ENCODE measurements around the gene OXER1. TPM values are rescaled to one million over a fixed set of nuclear protein-coding genes. Genes with fewer than 3 reads are reported as not detected.

Gene OXER1
- total and polyA plus RNA-seq, 4 donors, result 2.2 to 8.1 (median 6.7) TPM

GRCh38 chr2:42767899-42768705 is 4.2 kb upstream of the OXER1 start:
- no peak for DNase-seq (ENCODE audit: low spot score)
- whole genome bisulfite sequencing, result 91% methylated on average over 14 of the region's 14 CpGs
- Histone ChIP-seq H3K4me3 (ENCODE audit: low read depth in 1 of 3, low read length in 3 of 3) (no peak overlapping the region), H3K4me1 (ENCODE audit: control insufficient read depth in 4 of 4, insufficient read depth in 4 of 4, low read length in 3 of 4) (peaks cover 0 to 4% (median under 1%) of the 10 kb centered on the region in 4 donors), H3K36me3 (ENCODE audit: control insufficient read depth in 4 of 4, insufficient read depth in 3 of 4, low read depth in 1 of 4, low read length in 3 of 4) (peaks cover 0 to 14% (median 7%) of the 10 kb centered on the region in 4 donors), H3K27ac (ENCODE audit: low read depth in 1 of 2, low read length in 2 of 2) (no peak overlapping the region), H3K9ac (ENCODE audit: low read depth in 1 of 2, low read length in 2 of 2) (no peak overlapping the region), H3K27me3 (ENCODE audit: control insufficient read depth in 4 of 4, insufficient read depth in 4 of 4, low read length in 3 of 4) (no peaks in the 10 kb centered on the region), H3K9me3 (ENCODE audit: control insufficient read depth in 4 of 4, low read length in 3 of 4) (no peaks in the 10 kb centered on the region)
- TF ChIP-seq ZBTB33 (IDR thresholded peaks at IDR 0.05) (no peak), NR2F2 (IDR thresholded peaks at IDR 0.05) (no peak), HNF4A (conservative IDR thresholded peaks at IDR 0.05) (no peak), MAX (IDR thresholded peaks at IDR 0.05) (no peak), FOXA2 (IDR thresholded peaks at IDR 0.05) (no peak), CTCF (IDR thresholded peaks at IDR 0.05; ENCODE audit: low read depth, low read length, missing input control) (no peak), GABPA (IDR thresholded peaks at IDR 0.05 in 1 of 2, conservative IDR thresholded peaks at IDR 0.05 in 1 of 2) (no peak)
- TF ChIP-seq, protein P1, sequence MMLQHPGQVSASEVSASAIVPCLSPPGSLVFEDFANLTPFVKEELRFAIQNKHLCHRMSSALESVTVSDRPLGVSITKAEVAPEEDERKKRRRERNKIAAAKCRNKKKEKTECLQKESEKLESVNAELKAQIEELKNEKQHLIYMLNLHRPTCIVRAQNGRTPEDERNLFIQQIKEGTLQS (IDR thresholded peaks at IDR 0.05), result no peak

DNA sequence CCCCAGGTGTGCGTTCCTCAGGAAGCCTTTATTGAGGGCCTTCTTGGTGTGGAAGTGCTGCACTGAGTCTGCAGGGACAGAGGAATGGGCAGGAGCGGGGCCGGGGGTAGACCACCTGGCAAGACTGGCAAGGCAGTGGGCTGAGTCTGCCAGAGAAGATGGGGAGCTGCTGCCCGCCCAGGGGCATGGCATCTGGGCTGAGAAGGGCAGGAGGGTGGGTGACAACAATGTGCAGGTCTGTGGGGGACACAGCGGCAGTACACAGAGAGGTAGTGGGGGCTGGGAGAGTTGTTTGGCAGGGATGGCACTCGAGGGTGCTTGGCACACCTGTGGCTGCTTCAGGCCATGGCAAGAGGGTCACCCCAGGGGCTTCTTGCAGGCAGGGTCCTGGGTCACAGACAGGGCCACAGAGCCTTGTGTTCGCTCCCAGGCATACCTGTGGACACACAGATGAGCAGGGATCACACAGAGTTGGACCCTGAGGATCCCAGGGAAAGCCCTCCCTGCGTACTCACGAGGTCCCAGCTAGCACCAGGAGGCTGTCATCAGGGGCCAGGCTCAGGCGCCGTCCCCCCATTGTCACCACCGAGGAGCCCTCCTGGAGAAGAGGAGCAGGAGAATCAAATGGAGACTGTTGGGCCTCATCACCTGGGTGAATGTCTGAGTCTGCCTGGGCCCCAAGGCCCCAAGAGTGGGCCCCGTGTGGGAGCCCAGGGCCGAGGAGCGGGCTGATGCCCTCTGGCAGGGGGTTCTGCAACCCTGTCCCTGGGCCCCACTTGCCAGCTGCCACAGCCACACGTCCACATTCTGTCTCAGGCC is 3.4 kb upstream of the OXER1 start:
- no peaks in the 10 kb centered on the region for H3K27me3 ChIP-seq (ENCODE audit: control insufficient read depth in 4 of 4, insufficient read depth in 4 of 4, low read length in 3 of 4)
- no peak overlapping the region for H3K4me3 ChIP-seq (ENCODE audit: low read depth in 1 of 3, low read length in 3 of 3)
- 92% methylated on average over 16 of the region's 16 CpGs for WGBS
- H3K4me1 ChIP-seq (ENCODE audit: control insufficient read depth in 4 of 4, insufficient read depth in 4 of 4, low read length in 3 of 4), result peaks cover 0 to 4% (median under 1%) of the 10 kb centered on the region in 4 donors
- H3K9ac ChIP-seq (ENCODE audit: low read depth in 1 of 2, low read length in 2 of 2), result no peak overlapping the region
- no peak for DNase-seq (ENCODE audit: low spot score)
- H3K27ac ChIP-seq (ENCODE audit: low read depth in 1 of 2, low read length in 2 of 2), result no peak overlapping the region
- no peaks in the 10 kb centered on the region for H3K9me3 ChIP-seq (ENCODE audit: control insufficient read depth in 4 of 4, low read length in 3 of 4)
- peaks cover 0 to 14% (median 7%) of the 10 kb centered on the region in 4 donors for H3K36me3 ChIP-seq (ENCODE audit: control insufficient read depth in 4 of 4, insufficient read depth in 3 of 4, low read depth in 1 of 4, low read length in 3 of 4)
- TF ChIP-seq MAX (IDR thresholded peaks at IDR 0.05), result no peak
- no peak for TF ChIP-seq JUND (IDR thresholded peaks at IDR 0.05)
- no peak for TF ChIP-seq SP1 (IDR thresholded peaks at IDR 0.05)
- TF ChIP-seq HNF4G (IDR thresholded peaks at IDR 0.05), result no peak
- TF ChIP-seq GABPA (IDR thresholded peaks at IDR 0.05 in 1 of 2, conservative IDR thresholded peaks at IDR 0.05 in 1 of 2), result no peak
- no peak for TF ChIP-seq EGR1 (IDR thresholded peaks at IDR 0.05; ENCODE audit: low read depth in 2 of 2)
- no peak for TF ChIP-seq HNF4A (conservative IDR thresholded peaks at IDR 0.05)
- no peak for TF ChIP-seq ZBTB33 (IDR thresholded peaks at IDR 0.05)
- TF ChIP-seq FOXA1 (IDR thresholded peaks at IDR 0.05), result no peak
- no peak for TF ChIP-seq NR2F2 (IDR thresholded peaks at IDR 0.05)
- TF ChIP-seq RAD21 (IDR thresholded peaks at IDR 0.05), result no peak
- no peak for TF ChIP-seq RXRA (IDR thresholded peaks at IDR 0.05)
- TF ChIP-seq TAF1 (conservative IDR thresholded peaks at IDR 0.05), result no peak
- no peak for TF ChIP-seq CTCF (IDR thresholded peaks at IDR 0.05; ENCODE audit: low read depth, low read length, missing input control)
- TF ChIP-seq, protein P1 (IDR thresholded peaks at IDR 0.05), result no peak

Data from liver (tissue), 9 donors.